Loucy (cell line): ENCODE data around the gene EXOC3L1.

ENCODE experiments used
- EZH2phosphoT487 ChIP-seq: fragments of 200-600 bp; IDR thresholded peaks from 2 replicates; pipeline ENCODE4 v1.6.1; 2018; ENCODE audit warnings: antibody characterized with exemption, mild to moderate bottlenecking, moderate library complexity, borderline replicate concordance
- TF ChIP-seq, protein P1 (sequence below): fragments of 200-600 bp; sonication (generic); conservative IDR thresholded peaks from 2 replicates; pipeline ENCODE4 v1.5.1; 2014; ENCODE audit warnings: mild to moderate bottlenecking, antibody characterized with exemption, low read length

- TF ChIP-seq, protein P1, sequence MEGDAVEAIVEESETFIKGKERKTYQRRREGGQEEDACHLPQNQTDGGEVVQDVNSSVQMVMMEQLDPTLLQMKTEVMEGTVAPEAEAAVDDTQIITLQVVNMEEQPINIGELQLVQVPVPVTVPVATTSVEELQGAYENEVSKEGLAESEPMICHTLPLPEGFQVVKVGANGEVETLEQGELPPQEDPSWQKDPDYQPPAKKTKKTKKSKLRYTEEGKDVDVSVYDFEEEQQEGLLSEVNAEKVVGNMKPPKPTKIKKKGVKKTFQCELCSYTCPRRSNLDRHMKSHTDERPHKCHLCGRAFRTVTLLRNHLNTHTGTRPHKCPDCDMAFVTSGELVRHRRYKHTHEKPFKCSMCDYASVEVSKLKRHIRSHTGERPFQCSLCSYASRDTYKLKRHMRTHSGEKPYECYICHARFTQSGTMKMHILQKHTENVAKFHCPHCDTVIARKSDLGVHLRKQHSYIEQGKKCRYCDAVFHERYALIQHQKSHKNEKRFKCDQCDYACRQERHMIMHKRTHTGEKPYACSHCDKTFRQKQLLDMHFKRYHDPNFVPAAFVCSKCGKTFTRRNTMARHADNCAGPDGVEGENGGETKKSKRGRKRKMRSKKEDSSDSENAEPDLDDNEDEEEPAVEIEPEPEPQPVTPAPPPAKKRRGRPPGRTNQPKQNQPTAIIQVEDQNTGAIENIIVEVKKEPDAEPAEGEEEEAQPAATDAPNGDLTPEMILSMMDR = no peak
- no peak for TF ChIP-seq EZH2phosphoT487
Measured at GRCh38 chr16:67166598-67167168, 23.3 kb downstream of the EXOC3L1 start.
